Endothelial cell (in vitro differentiated cells): ENCODE results near the gene KATNB1. TPM values are rescaled to one million over a fixed set of nuclear protein-coding genes. Genes with fewer than 3 reads are reported as not detected.

Experiments
- DNase-seq: peaks from one replicate; pipeline ENCODE4 v3.0.0; 2021; ENCODE audit warnings: low spot score
- H3K27ac Mint-ChIP-seq: one replicate; pipeline ENCODE4 v1.8.0; 2021; ENCODE audit warnings: mixed read lengths, inconsistent platforms; ENCODE audit not compliant: unreplicated experiment
- H3K27me3 Mint-ChIP-seq: one replicate; pipeline ENCODE4 v1.8.0; 2021; ENCODE audit warnings: mild to moderate bottlenecking, moderate library complexity, mixed read lengths, inconsistent platforms; ENCODE audit not compliant: unreplicated experiment
- H3K36me3 Mint-ChIP-seq: one replicate; pipeline ENCODE4 v1.8.0; 2021; ENCODE audit warnings: mild to moderate bottlenecking, low read depth, mixed read lengths, inconsistent platforms; ENCODE audit not compliant: unreplicated experiment
- H3K4me1 Mint-ChIP-seq: one replicate; pipeline ENCODE4 v1.8.0; 2021; ENCODE audit warnings: mild to moderate bottlenecking, mixed read lengths, inconsistent platforms; ENCODE audit not compliant: unreplicated experiment
- H3K4me3 Mint-ChIP-seq: one replicate; pipeline ENCODE4 v1.8.0; 2021; ENCODE audit warnings: mild to moderate bottlenecking, mixed read lengths, inconsistent platforms; ENCODE audit not compliant: unreplicated experiment
- H3K9me3 Mint-ChIP-seq: one replicate; pipeline ENCODE4 v1.8.0; 2021; ENCODE audit warnings: mixed read lengths, inconsistent platforms; ENCODE audit not compliant: unreplicated experiment
- CTCF ChIP-seq: fragments of 200-600 bp; sonication (generic); IDR thresholded peaks from one replicate; pipeline ENCODE4 v1.5.0; 2021; ENCODE audit warnings: antibody characterized with exemption; ENCODE audit not compliant: unreplicated experiment
- long read RNA-seq: library from polyadenylated mRNA; unstranded; transcript quantifications from one replicate; pipeline ENCODE4 v2.0.0, GENCODE V29; 2020; ENCODE audit not compliant: unreplicated experiment
- total RNA-seq: library from RNA; stranded (reverse); fragmentation: NEBNext Ultra II Directional; extraction: Animal tissue kit (Norgen Biotek cat#: 25700); gene quantifications from one replicate; pipeline ENCODE4 v1.2.1, GENCODE V29; 2021; ENCODE audit not compliant: unreplicated experiment

The KATNB1 gene
- 29.2 TPM for total RNA-seq
- long read RNA-seq, transcript KATNB1-201 (20 exons, 2,664 nt), result major isoform, 12 of 20 reads
- long read RNA-seq, partial matches to known transcripts, result 2 of 20 reads
- long read RNA-seq, other reads (novel, unspliced or antisense), result 6 of 20 reads

DNA sequence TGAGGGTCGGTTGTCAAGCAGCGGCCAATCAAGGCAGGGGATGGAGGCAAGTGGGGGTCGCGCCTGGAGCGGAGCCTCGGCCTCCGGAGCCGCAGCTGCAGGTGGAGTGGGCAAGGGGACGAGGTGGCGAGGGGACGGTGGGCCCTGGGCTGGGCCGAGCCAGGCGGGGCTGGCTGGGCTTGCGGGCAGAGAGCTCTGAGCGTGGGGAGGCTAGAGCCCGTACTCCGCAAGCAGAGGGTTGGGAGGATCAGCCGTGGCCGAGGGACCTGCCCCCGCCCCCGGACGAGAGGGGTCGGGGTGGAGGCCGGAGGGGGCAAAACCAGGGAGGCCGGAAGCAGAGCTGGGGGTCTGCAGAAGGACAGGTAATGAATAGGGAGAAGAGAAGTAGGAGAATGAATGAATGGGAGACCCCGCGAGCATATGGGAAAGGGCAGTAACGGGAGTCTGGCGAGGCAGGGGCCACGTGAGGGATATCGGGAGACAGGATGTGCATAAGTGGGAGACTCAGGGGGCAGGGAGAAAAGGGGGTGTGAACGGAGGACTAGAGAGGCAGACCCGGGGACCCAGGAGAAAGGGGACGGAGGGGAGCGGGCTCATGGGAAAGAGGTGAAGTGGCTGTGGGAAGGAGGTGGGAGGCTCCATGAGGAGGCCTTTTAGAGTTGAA lies at the start of gene KATNB1:
Gene KATNB1 (plus strand): TSS at position 16 of the 664 bp plus-strand sequence. CDS start 1,474 bp downstream, outside the sequence.
- Mint-ChIP-seq H3K27me3 (peaks cover 14% of the 10 kb centered on the region), H3K27ac (peak within 1 kb of the TSS; percentile 99), H3K4me1 (peaks cover 20% of the 10 kb centered on the region), H3K4me3 (peak within 1 kb of the TSS; percentile 98), H3K36me3 (no peaks in the 10 kb centered on the region), H3K9me3 (no peaks in the 10 kb centered on the region)
- no peak for TF ChIP-seq CTCF
- no peak for DNase-seq

DNA sequence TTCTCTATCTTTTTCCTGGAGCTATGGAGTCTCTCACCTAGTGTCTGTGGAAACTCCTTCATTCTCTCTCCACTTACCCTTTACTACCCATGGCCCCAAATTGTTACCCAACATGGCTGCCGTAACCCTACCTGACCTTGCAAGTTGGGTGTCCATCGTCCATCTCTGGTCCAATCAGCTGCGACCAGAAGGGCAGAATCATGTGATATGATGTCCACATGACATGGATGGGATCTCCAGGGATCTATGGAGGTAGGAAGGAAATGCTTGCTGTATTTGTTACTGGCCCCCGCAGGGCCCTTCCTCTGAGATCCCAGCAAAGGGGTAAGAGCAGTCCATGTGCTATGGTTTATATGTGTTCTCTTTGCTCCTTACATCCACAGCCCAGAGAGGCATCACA lies 49.0 kb upstream of the KATNB1 start:
- Mint-ChIP-seq H3K9me3 (no peaks in the 10 kb centered on the region), H3K27me3 (peaks cover 7% of the 10 kb centered on the region), H3K27ac (no peak overlapping the region), H3K4me3 (no peak overlapping the region), H3K36me3 (no peaks in the 10 kb centered on the region), H3K4me1 (peaks cover 33% of the 10 kb centered on the region)
- TF ChIP-seq CTCF, result no peak
- DNase-seq, result no peak

DNA sequence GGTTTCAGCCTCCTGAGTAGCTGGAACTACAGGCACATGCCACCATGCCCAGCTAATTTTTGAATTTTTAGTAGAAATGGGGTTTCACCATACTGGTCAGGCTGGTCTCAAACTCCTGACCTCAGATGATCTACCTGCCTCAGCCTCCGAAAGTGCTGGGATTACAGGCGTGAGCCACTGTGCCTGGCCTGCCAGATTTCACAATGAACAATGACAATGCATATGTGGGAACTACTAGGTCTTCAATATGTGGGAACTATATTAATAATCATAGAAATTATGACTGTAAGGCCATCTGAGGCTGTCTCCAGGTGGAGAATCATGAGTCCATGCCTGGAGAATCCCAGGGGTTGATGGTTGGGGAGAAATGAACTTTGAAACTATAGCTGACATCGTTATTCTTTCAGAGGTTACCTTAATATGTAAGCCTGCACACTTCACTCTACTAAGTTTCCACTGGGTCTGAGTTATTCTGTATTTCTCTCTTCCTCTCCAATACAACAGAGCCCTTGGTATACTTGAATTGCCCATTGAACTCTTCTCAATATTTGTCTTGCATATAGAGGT lies 48.1 kb upstream of the KATNB1 start:
- Mint-ChIP-seq H3K9me3 (no peaks in the 10 kb centered on the region), H3K4me3 (no peak overlapping the region), H3K27me3 (peaks cover 9% of the 10 kb centered on the region), H3K4me1 (peaks cover 36% of the 10 kb centered on the region), H3K27ac (no peak overlapping the region), H3K36me3 (no peaks in the 10 kb centered on the region)
- no peak for DNase-seq
- TF ChIP-seq CTCF, result no peak

- no peak for DNase-seq
- H3K36me3 Mint-ChIP-seq, result no peaks in the 10 kb centered on the region
- no peaks in the 10 kb centered on the region for H3K9me3 Mint-ChIP-seq
- H3K4me3 Mint-ChIP-seq, result no peak overlapping the region
- peaks cover 36% of the 10 kb centered on the region for H3K4me1 Mint-ChIP-seq
- peaks cover 10% of the 10 kb centered on the region for H3K27me3 Mint-ChIP-seq
- peak overlapping the region; percentile 83 for H3K27ac Mint-ChIP-seq
- TF ChIP-seq CTCF, result no peak
Observed at GRCh38 chr16:57688487-57688986, 47.0 kb upstream of the KATNB1 start.
